Parathyroid adenoma (tissue), 2 donors: ENCODE measurements around the gene CAPN13.

Source experiments
- H2AFZ ChIP-seq: fragments of 300-600 bp; sonication (generic); one replicate; pipeline ENCODE4 v1.7.0; 2017; ENCODE audit warnings: antibody characterized with exemption, mild to moderate bottlenecking
- H3K27ac ChIP-seq: fragments of 300-600 bp; sonication (generic); one replicate; pipeline ENCODE4 v1.7.0; 2017
- H3K27me3 ChIP-seq: fragments of 300-600 bp; sonication (generic); one replicate; pipeline ENCODE4 v1.7.0; 2017; ENCODE audit warnings: low read length; ENCODE audit not compliant: control insufficient read depth, insufficient read depth
- H3K36me3 ChIP-seq: fragments of 300-600 bp; sonication (generic); one replicate; pipeline ENCODE4 v1.7.0; 2017; ENCODE audit warnings: low read length; ENCODE audit not compliant: control insufficient read depth, insufficient read depth
- H3K4me1 ChIP-seq: fragments of 300-600 bp; sonication (generic); one replicate; pipeline ENCODE4 v1.7.0; 2017; ENCODE audit warnings: control low read depth
- H3K4me2 ChIP-seq: fragments of 300-600 bp; sonication (generic); one replicate; pipeline ENCODE4 v1.7.0; 2017; ENCODE audit warnings: low read length
- H3K4me3 ChIP-seq: fragments of 300-600 bp; sonication (generic); one replicate; pipeline ENCODE4 v1.7.0; 2017; ENCODE audit warnings: low read depth, low read length
- H3K79me2 ChIP-seq: fragments of 300-600 bp; sonication (generic); one replicate; pipeline ENCODE4 v1.7.0; 2017; ENCODE audit warnings: control low read depth
- H3K9ac ChIP-seq: fragments of 300-600 bp; sonication (generic); one replicate; pipeline ENCODE4 v1.7.0; 2017; ENCODE audit warnings: mild to moderate bottlenecking
- H3K9me3 ChIP-seq: fragments of 300-600 bp; sonication (generic); one replicate; pipeline ENCODE4 v1.7.0; 2017; ENCODE audit warnings: low read length; ENCODE audit not compliant: control insufficient read depth
- TF ChIP-seq, protein P1 (sequence below): fragments of 300-600 bp; sonication (generic); IDR thresholded peaks from one replicate; pipeline ENCODE4 v1.7.0; 2017; ENCODE audit warnings: antibody characterized with exemption, mild to moderate bottlenecking
- donor health status: primary hyperparathyroidism.

Gene CAPN13

DNA sequence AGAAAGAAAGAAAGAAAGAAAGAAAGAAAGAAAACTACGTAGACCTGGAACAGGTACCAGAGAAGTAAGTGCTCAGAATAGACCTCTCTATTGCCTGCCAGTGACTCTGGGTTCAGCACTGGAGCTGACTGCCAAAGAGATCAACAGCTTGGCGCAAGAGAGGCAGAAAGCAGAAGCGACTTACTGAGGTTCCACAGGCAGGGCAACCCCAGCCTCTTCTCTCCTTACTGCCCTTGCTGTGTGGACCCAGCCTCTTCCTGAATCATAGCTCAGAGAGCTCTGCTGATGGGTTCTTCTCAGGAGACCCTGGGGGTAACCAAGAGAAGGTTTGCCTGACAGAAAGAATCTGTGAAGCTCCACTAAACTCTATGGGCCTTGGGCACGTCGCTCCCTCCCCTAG, 7.1 kb downstream of the CAPN13 start:
- Histone ChIP-seq H3K4me2 (no peak overlapping the region), H2AFZ (no peak overlapping the region), H3K27ac (no peak overlapping the region), H3K4me3 (no peak overlapping the region), H3K27me3 (no peaks in the 10 kb centered on the region), H3K9ac (no peak overlapping the region), H3K4me1 (no peaks in the 10 kb centered on the region), H3K9me3 (no peaks in the 10 kb centered on the region), H3K36me3 (no peaks in the 10 kb centered on the region), H3K79me2 (no peaks in the 10 kb centered on the region)
- TF ChIP-seq, protein P1, sequence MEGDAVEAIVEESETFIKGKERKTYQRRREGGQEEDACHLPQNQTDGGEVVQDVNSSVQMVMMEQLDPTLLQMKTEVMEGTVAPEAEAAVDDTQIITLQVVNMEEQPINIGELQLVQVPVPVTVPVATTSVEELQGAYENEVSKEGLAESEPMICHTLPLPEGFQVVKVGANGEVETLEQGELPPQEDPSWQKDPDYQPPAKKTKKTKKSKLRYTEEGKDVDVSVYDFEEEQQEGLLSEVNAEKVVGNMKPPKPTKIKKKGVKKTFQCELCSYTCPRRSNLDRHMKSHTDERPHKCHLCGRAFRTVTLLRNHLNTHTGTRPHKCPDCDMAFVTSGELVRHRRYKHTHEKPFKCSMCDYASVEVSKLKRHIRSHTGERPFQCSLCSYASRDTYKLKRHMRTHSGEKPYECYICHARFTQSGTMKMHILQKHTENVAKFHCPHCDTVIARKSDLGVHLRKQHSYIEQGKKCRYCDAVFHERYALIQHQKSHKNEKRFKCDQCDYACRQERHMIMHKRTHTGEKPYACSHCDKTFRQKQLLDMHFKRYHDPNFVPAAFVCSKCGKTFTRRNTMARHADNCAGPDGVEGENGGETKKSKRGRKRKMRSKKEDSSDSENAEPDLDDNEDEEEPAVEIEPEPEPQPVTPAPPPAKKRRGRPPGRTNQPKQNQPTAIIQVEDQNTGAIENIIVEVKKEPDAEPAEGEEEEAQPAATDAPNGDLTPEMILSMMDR, result no peak

GRCh38 chr2:30799366-30799765, 7.9 kb downstream of the CAPN13 start:
- Histone ChIP-seq H3K9me3 (no peaks in the 10 kb centered on the region), H3K79me2 (no peaks in the 10 kb centered on the region), H3K4me3 (no peak overlapping the region), H3K36me3 (no peaks in the 10 kb centered on the region), H2AFZ (no peak overlapping the region), H3K4me1 (no peaks in the 10 kb centered on the region), H3K27ac (no peak overlapping the region), H3K4me2 (no peak overlapping the region), H3K9ac (no peak overlapping the region), H3K27me3 (no peaks in the 10 kb centered on the region)
- TF ChIP-seq, protein P1, result no peak

DNA sequence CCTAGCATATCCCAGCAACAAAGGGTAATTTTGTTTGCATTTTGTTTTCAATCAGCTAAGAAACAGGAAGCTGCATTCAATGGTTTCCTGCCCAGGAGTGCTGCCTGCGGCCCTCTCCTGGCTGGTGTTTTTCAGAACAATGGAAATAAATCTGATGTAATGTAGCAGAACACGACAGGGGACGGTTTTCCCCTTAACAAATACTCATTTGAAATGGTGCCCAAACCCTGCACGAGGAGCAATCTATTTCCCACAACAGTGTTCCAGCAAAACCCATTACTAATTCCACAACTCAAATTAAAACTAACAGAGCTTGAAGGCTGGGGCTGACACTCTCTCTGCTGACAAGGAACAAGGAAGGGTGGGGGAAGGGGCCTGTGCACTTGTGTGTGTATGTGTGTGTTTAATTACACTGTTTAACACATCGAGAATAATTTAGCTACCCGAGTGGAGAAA, 8.7 kb downstream of the CAPN13 start:
- TF ChIP-seq, protein P1, result no peak
- no peak overlapping the region for H2AFZ ChIP-seq
- H3K4me3 ChIP-seq, result no peak overlapping the region
- no peaks in the 10 kb centered on the region for H3K4me1 ChIP-seq
- H3K27ac ChIP-seq, result no peak overlapping the region
- H3K9ac ChIP-seq, result no peak overlapping the region
- H3K36me3 ChIP-seq, result no peaks in the 10 kb centered on the region
- H3K4me2 ChIP-seq, result no peak overlapping the region
- no peaks in the 10 kb centered on the region for H3K27me3 ChIP-seq
- no peaks in the 10 kb centered on the region for H3K9me3 ChIP-seq
- H3K79me2 ChIP-seq, result no peaks in the 10 kb centered on the region

DNA sequence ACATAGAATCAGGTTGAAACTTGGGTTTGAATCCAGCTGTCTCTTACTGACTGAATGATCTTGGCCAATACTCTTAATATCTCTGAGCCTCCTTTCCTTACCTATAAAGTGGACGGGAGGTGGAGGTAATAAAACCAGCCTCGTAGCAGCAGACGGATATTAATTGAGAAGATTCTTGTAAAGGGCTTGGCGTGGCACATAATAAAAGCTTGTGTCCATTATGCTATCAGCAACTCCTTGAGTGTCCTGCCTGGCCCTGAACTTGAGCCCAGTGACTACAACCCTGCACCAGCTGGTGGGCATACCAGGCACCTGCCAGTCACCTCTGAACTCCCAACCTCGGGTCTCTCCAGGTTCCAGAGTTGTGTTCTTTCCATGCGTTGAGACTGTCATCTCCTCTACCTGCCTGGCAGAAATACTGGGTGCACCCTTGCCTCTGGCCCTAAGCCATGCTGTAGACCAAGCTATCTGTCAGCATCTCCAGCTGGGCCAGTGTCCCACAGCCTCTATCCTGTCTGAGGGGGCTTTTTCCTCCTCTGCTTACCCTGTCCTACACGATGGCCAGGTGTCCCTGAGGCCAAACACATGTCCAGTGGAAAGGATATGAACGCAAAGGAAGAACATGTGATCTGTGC, 9.7 kb downstream of the CAPN13 start:
- no peak overlapping the region for H2AFZ ChIP-seq
- H3K9me3 ChIP-seq, result no peaks in the 10 kb centered on the region
- H3K4me1 ChIP-seq, result no peaks in the 10 kb centered on the region
- TF ChIP-seq, protein P1, result no peak
- no peak overlapping the region for H3K9ac ChIP-seq
- no peak overlapping the region for H3K4me3 ChIP-seq
- H3K36me3 ChIP-seq, result no peaks in the 10 kb centered on the region
- H3K79me2 ChIP-seq, result no peaks in the 10 kb centered on the region
- H3K27ac ChIP-seq, result no peak overlapping the region
- no peak overlapping the region for H3K4me2 ChIP-seq
- H3K27me3 ChIP-seq, result no peaks in the 10 kb centered on the region

DNA sequence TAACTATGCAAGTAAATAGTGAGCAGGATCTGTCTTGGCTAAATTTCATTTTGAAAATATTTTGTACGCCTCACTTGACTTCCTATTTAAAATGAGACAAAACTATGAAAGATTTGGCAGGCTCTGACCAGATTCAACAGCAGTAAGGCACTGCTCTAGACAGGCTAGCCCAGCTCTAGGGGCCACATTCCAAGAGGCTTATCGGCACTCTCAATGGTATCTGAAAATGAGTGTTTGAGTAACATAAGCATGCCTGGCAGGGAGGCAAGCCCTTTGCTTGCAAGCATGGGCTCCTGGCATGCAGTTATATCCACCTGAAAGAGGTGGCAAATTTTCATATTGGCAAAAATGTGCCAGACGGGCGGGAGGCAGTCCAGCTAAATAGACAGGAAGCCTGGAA, 10.5 kb downstream of the CAPN13 start:
- Histone ChIP-seq H3K79me2 (no peaks in the 10 kb centered on the region), H3K27me3 (no peaks in the 10 kb centered on the region)

More for the DNA sequence above, 10.5 kb downstream of the CAPN13 start:
- Histone ChIP-seq H3K27ac (no peak overlapping the region), H3K9me3 (no peaks in the 10 kb centered on the region), H3K9ac (no peak overlapping the region), H2AFZ (no peak overlapping the region), H3K4me1 (no peaks in the 10 kb centered on the region), H3K36me3 (no peaks in the 10 kb centered on the region), H3K4me2 (no peak overlapping the region), H3K4me3 (no peak overlapping the region)
- TF ChIP-seq, protein P1, result no peak
